GM19372 (cell line): ENCODE data around the gene PRICKLE3.
"Not testable (repeated sequence)": the region's sequence is repeated elsewhere in the genome, so short reads cannot be mapped to it uniquely, and the experiment has no call there.

Source experiments
- ATAC-seq: cut with Tn5 transposase; IDR thresholded peaks from one replicate; pipeline ENCODE4 v1.9.1; 2021; ENCODE audit warnings: mild to moderate bottlenecking, low read depth, moderate library complexity; ENCODE audit not compliant: unreplicated experiment

Gene PRICKLE3

GRCh38 chrX:49163555-49164419, 22.4 kb downstream of the PRICKLE3 start:
- peak; percentile 63 for ATAC-seq

GRCh38 chrX:49162620-49163019, 23.6 kb downstream of the PRICKLE3 start, which contains the start of gene MAGIX:
Gene MAGIX (plus strand): TSS chrX:49162758. CDS start chrX:49162890, 132 bp downstream.
- no peak for ATAC-seq

- no peak for ATAC-seq
Observed at GRCh38 chrX:49161632-49162031, 24.5 kb downstream of the PRICKLE3 start.

GRCh38 chrX:49160908-49161307, 25.3 kb downstream of the PRICKLE3 start:
- ATAC-seq = no peak

- no peak for ATAC-seq
Observed at GRCh38 chrX:49157194-49157593, 29.0 kb downstream of the PRICKLE3 start.

- peak; percentile 90 for ATAC-seq
Observed at GRCh38 chrX:49155900-49156837, 30.0 kb downstream of the PRICKLE3 start.

- no peak for ATAC-seq
Observed at GRCh38 chrX:49155243-49155899, 30.8 kb downstream of the PRICKLE3 start.

GRCh38 chrX:49153467-49153866, 32.7 kb downstream of the PRICKLE3 start:
- no peak for ATAC-seq

- ATAC-seq = not testable (repeated sequence)
Observed at GRCh38 chrX:49149291-49149690, 36.9 kb downstream of the PRICKLE3 start.

- ATAC-seq = not testable (repeated sequence)
Observed at GRCh38 chrX:49148390-49149100, 37.6 kb downstream of the PRICKLE3 start.

- ATAC-seq = no peak
Observed at GRCh38 chrX:49147936-49148335, 38.2 kb downstream of the PRICKLE3 start.

GRCh38 chrX:49147282-49147681, 38.9 kb downstream of the PRICKLE3 start:
- no peak for ATAC-seq

- not testable (repeated sequence) for ATAC-seq
Observed at GRCh38 chrX:49143154-49143553, 43.0 kb downstream of the PRICKLE3 start.

- not testable (repeated sequence) for ATAC-seq
Observed at GRCh38 chrX:49142264-49142663, 43.9 kb downstream of the PRICKLE3 start.

- no peak for ATAC-seq
Observed at GRCh38 chrX:49139713-49140112, 46.5 kb downstream of the PRICKLE3 start.

- ATAC-seq = no peak
Observed at GRCh38 chrX:49137492-49137891, 48.7 kb downstream of the PRICKLE3 start.

GRCh38 chrX:49133759-49134158, 52.4 kb downstream of the PRICKLE3 start:
- no peak for ATAC-seq

GRCh38 chrX:49132275-49132674, 53.9 kb downstream of the PRICKLE3 start:
- not testable (repeated sequence) for ATAC-seq

GRCh38 chrX:49129427-49129826, 56.7 kb downstream of the PRICKLE3 start:
- ATAC-seq = no peak

GRCh38 chrX:49127742-49128258, 58.4 kb downstream of the PRICKLE3 start:
- not testable (repeated sequence) for ATAC-seq
